Measurements from ENCODE around the gene TMEM181.

Gene TMEM181

DNA sequence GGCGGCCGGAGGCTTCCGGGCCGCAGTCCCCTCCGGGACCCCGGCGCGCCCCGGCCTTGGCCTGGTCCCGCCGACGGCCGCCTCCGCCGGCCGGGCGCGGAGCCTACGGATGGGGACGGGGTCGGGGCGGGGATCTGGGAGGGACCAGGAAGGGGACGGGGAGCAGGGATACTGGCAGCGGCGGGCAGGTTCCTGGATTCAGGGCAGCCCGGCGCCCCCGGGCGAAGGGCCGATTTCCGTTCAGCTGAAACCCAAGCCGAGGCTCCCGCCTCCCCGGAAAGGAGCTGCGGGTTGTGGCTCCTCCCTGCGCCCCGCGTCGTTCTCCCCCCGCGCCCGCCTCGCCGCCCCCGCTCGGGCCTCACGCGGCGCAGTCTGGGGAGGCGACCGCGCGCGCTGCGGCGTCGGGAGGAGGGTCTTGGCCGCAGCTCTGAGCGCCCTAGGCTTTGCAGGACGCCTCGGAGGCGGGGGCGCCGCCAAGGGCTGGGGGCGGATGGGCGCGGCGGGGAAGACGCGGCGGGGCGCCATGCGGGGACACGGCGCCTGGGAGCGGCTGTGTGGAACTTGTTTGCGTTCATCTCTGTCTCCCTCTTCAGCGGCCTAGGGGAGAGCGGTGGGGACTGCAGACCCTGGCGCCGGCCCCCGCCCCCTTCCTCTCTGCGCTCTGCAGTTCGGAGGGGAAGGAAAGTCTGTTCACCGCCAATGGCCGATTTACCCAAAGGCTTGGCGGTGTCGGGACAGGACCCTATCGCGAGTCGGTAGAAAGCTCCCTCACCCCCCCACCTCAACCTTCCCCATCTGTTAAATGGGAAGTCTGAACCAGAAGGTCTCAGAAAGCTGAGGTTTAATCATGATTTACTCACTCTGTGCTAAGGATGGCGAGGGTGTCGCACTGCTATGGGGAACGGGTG, 22.7 kb upstream of the TMEM181 start:
- no peak overlapping the region for H3K4me3 ChIP-seq (ENCODE audit: low read depth, low read length)
- TF ChIP-seq, protein P1, sequence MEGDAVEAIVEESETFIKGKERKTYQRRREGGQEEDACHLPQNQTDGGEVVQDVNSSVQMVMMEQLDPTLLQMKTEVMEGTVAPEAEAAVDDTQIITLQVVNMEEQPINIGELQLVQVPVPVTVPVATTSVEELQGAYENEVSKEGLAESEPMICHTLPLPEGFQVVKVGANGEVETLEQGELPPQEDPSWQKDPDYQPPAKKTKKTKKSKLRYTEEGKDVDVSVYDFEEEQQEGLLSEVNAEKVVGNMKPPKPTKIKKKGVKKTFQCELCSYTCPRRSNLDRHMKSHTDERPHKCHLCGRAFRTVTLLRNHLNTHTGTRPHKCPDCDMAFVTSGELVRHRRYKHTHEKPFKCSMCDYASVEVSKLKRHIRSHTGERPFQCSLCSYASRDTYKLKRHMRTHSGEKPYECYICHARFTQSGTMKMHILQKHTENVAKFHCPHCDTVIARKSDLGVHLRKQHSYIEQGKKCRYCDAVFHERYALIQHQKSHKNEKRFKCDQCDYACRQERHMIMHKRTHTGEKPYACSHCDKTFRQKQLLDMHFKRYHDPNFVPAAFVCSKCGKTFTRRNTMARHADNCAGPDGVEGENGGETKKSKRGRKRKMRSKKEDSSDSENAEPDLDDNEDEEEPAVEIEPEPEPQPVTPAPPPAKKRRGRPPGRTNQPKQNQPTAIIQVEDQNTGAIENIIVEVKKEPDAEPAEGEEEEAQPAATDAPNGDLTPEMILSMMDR (IDR thresholded peaks at IDR 0.05; ENCODE audit: control insufficient read depth, extremely low read depth, insufficient read depth): no peak
- DNase-seq (ENCODE audit: low read depth): no peak

DNA sequence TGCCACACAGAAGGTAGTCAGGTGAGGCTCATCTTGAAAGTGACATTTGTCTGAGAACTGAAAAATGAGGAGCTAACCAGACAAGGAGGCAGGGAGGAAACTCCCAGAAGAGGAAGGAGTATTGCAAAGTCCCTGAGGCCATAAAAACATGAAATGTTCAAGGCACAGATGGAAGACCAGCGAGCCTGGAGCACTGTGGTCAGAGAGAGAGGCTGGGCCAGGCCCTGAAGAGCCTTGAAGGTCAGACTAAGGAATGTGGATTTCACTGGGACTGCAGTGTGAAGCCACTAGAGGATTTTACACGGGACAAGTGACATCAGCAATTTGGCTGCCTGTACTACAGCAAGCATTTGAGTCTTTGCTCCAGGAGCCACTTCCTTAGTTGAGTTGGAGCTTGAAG, 21.1 kb upstream of the TMEM181 start:
- TF ChIP-seq, protein P1 (IDR thresholded peaks at IDR 0.05; ENCODE audit: control insufficient read depth, extremely low read depth, insufficient read depth): no peak

DNA sequence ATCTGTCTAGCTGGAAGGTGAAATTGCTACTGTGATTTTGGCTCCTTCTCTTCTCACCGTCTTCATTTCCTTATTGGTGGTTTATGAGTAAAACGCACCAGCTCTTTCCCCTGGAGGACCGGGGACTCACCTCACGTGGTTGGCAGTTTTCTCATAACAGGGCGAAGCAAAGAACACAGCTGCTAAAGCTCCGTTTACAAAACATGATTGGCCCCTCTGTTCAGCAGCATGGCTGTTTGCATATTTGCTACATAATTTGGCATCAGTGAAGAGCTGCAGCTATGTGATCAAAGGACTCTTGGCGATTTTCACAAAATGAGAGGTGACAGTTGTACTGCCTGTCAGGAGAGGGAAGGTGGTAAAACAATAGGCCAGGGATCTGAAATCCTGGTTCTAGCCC, 20.5 kb upstream of the TMEM181 start:
- no peak overlapping the region for H3K4me3 ChIP-seq (ENCODE audit: low read depth, low read length)
- no peak for DNase-seq (ENCODE audit: low read depth)
- TF ChIP-seq, protein P1 (IDR thresholded peaks at IDR 0.05; ENCODE audit: control insufficient read depth, extremely low read depth, insufficient read depth): no peak

More for the DNA sequence above, 21.1 kb upstream of the TMEM181 start:
- H3K4me3 ChIP-seq (ENCODE audit: low read depth, low read length): no peak overlapping the region
- no peak for DNase-seq (ENCODE audit: low read depth)

DNA sequence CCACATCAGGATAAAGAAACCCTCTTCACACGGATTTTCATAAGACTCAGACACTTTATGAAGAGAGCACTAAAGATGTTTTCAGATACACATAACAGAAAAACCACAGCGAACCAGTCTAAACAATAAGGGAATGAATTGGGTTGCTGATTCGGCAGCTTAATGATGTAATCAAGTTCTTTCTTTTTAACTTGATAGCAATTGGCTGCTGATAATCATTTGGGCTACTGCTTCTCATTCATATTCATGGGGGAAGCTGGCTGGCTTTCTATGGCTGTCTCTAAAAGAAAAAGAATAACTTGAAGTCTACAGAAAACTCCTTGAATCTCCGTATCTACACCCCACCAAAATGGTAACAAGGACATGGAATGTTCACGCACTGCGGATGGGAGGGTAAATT, 20.0 kb upstream of the TMEM181 start:
- TF ChIP-seq, protein P1 (IDR thresholded peaks at IDR 0.05; ENCODE audit: control insufficient read depth, extremely low read depth, insufficient read depth): no peak
- no peak for DNase-seq (ENCODE audit: low read depth)
- H3K4me3 ChIP-seq (ENCODE audit: low read depth, low read length): no peak overlapping the region

DNA sequence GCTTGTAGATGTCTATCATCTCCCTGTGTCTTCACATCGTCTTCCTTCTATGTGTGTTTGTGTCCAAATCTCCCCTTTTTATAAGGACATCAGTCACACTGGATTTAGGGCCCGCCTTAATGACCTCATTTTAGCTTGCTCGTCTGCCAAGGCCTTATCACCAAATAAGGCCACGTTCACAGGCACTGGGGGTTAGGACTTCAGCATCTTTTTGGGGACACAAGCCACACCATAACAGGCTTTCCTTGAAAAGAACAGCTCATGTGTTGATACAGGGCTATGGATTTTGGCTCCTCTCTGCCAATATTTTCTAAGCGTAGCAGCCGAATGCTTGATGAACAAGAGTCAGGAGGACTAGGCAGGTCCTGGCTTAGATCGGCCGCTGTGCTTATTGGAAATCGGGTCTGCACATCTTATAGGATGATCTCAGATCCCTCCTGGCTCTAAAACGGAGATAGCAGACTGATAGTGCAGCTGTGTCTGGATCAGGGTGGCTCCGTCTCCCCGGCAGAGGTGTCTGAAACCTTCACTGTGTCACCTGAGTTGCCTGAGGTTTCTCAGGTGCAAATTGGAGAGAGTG, 16.2 kb upstream of the TMEM181 start:
- H3K4me3 ChIP-seq (ENCODE audit: low read depth, low read length): no peak overlapping the region
- no peak for DNase-seq (ENCODE audit: low read depth)
- TF ChIP-seq, protein P1 (IDR thresholded peaks at IDR 0.05; ENCODE audit: control insufficient read depth, extremely low read depth, insufficient read depth): no peak

DNA sequence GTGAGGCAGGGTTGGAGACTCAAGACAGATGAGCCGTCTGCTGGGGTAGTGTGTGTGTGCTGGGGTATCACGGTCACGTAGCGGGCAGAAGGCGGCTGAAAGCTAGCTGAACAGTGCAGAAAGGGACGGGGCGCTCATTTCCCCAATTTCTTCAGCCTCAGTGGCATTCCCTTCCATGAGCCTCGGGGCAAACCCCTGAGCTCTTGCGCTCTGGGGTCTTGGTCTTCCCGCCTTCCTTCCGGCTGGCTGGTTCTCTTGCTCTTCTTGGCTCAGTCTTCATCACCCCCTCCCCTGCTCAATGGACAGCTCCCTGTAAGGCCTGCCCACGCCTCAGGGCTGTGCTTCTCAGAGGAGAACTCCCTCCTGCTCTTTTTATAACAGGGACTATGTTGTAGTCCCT, 15.5 kb upstream of the TMEM181 start:
- H3K4me3 ChIP-seq (ENCODE audit: low read depth, low read length): no peak overlapping the region
- TF ChIP-seq, protein P1 (IDR thresholded peaks at IDR 0.05; ENCODE audit: control insufficient read depth, extremely low read depth, insufficient read depth): no peak
- DNase-seq (ENCODE audit: low read depth): no peak

Data from LNCaP clone FGC (cell line).